Measurements from ENCODE around the gene SPPL3.
A peak's percentile ranks its signal among the peaks of the same experiment; 100 is the strongest.
"Not testable (repeated sequence)": the region's sequence is repeated elsewhere in the genome, so short reads cannot be mapped to it uniquely, and the experiment has no call there.

SPPL3 gene

GRCh38 chr12:120920178-120920577, 16.0 kb upstream of the SPPL3 start:
- no peak for DNase-seq (ENCODE audit: low read depth in 2 of 2)

DNA sequence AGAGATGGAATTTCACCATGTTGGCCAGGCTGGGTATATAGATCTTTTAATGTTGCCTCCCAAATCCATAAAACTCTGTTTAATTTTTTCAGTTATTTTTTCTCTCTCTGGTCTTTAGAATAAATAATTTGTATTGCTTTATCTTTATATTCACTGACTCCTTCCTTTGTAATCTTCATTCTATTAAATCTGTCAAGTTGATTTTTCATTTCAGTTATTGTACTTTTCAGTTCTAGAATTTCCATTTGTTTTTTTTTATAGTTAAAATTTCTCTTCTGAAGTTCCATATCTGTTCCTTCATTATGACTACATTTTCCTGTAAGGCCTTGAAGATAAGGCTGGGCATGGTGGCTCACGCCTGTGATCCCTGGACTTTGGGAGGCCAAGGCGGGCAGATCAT, 13.6 kb upstream of the SPPL3 start:
- DNase-seq (ENCODE audit: low read depth in 2 of 2), result no peak

- no peak for DNase-seq (ENCODE audit: low read depth in 2 of 2)
Measured at GRCh38 chr12:120916561-120916960, 12.4 kb upstream of the SPPL3 start.

GRCh38 chr12:120914794-120915193, 10.6 kb upstream of the SPPL3 start:
- no peak for DNase-seq (ENCODE audit: low read depth in 2 of 2)

- no peak for DNase-seq (ENCODE audit: low read depth in 2 of 2)
Measured at GRCh38 chr12:120909633-120910298, 5.6 kb upstream of the SPPL3 start.

- no peak for DNase-seq (ENCODE audit: low read depth in 2 of 2)
Measured at GRCh38 chr12:120905856-120906384, 1.8 kb upstream of the SPPL3 start.

- DNase-seq (ENCODE audit: low read depth in 2 of 2), result peak; percentile 57 to 61
Measured at GRCh38 chr12:120903412-120904196, 554 bp downstream of the SPPL3 start.

DNA sequence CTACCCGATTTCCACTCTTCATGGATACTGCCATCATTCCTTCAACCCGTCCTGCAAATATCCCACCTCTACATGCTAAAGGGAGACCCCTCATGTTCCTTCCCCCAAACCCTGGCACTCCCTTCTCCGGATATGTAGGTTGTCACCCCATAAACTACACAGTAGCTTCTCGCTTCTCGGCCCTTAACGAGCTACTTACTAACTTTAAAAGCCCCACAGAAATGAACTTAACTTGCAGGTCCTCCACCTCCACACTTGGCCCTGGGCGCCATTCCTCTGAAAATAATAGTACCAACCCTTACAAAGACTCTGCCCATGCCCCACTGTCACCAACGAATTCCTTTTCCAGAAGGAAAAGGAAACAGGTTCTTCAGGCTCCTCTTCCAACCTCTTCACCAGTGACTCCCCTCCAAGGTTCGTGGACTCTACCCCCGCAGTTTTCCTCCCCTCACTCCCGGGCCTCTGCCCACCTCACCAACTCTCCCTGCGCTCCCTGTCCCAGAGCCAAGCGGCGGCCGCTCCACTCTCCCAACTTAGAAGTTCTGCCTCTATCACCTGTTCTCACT, 1.2 kb downstream of the SPPL3 start:
- DNase-seq (ENCODE audit: low read depth in 2 of 2), result no peak

DNA sequence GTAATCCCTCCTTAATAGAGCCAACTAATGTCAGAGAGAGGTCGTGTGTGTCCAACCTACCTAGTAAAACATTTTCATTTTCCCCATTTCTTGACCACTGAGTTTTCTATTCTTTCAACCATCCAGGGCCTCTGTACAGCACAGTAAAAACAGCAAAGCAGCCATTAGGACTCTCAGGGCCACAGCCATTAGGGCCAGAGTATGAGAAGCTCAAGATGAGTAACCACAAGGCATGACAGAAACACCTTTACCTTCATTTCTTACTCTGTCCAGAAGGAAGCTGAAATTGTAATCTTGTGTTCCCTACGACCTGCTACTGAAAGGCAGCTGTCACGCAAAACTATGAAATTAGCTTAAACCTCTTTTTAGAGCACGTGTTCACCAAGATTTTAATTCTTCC, 2.3 kb downstream of the SPPL3 start:
- no peak for DNase-seq (ENCODE audit: low read depth in 2 of 2)

GRCh38 chr12:120901101-120901500, 3.1 kb downstream of the SPPL3 start:
- not testable (repeated sequence) for DNase-seq (ENCODE audit: low read depth in 2 of 2)

DNA sequence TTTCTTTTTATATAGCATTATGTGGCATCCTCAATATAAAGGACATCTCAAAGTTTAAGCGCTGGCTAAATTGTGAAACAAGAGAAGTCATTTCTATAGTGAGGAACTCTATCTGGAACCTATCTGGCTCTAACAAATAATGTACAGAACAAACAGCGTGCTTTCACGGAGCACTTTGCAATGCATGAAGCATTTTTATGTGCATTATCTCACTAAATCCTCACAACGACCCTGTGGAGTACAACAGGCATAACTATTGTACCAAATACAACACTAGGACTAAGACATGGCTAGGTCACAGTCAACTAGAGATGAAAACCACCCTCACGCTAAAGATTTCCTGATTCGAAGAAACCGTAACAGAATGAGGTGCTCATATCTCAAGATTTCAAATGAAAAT, 8.6 kb downstream of the SPPL3 start:
- DNase-seq (ENCODE audit: low read depth in 2 of 2), result no peak

GRCh38 chr12:120892265-120892664, 11.9 kb downstream of the SPPL3 start:
- DNase-seq (ENCODE audit: low read depth in 2 of 2), result no peak

- no peak for DNase-seq (ENCODE audit: low read depth in 2 of 2)
Measured at GRCh38 chr12:120890963-120891362, 13.2 kb downstream of the SPPL3 start.

DNA sequence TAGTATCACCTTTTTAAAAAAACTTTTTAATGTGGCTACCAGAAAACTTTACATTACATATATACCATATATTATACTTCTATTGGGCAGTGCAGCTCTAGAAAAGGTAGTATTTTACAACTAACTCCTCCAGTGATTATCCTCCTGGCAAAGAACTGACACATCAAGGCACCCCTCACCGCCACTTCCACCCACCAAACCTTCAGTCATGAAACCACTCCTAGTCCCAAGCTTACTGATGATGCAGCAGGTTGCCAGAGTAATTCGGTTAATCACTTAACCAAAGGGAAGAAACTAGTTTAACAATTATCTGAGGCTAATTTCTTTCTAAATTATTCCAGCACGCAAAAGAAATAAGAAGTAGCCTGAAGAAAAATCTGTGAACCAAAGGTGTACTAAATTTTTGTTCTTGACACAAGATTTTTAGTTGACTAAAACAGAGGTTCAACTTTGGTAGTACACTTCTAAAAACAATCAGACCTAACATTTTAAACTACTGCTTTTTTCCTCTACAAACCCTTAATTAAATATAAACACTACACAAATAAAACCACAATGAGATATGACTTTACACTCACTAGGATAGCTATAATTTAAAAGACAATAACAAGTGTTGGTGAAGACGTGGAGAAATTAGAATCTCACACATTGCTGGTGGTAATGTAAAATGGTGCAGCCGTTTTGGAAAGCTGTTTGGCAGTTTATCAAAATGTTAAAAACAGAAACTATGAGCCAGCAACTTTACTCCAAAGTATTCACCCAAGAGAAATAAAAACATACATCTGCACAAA, 16.7 kb downstream of the SPPL3 start:
- peak; percentile 29 to 35 for DNase-seq (ENCODE audit: low read depth in 2 of 2)

DNA sequence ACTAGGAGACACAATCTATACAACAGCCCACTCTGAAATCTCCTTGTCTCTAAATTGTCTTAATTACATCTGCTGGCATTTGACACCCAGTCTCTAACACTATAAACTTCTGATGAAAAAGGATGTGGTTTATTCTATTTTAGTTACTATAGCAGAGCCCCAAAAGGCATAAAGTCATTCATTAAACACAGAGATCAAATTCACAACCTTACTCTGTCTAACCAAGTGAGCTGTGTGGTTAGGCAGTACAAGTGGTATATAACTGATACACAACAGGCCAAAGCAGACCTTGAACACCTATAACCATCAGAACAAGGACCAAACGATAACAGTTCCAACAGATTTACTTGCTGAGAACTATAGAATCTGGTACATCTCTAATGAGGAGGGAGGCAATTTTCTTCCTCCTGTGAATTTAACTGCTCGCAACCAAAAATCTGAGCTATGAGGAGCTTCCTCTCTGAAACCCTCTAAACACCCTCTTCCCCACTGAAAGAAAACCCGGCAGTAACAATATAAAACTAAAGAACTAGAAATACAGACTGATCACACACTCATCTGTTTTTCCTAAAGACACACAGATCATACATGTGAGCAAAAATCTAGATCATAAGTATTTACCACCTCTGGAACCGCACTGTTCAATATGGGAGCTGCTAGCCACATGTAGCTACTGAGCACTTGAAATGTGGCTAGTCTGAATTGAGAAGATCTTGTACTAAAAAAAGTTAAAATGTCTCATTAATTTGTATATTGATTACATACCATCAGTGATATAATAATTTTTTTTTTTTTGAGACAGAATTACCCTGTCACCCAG, 17.7 kb downstream of the SPPL3 start:
- DNase-seq (ENCODE audit: low read depth in 2 of 2), result no peak

DNA sequence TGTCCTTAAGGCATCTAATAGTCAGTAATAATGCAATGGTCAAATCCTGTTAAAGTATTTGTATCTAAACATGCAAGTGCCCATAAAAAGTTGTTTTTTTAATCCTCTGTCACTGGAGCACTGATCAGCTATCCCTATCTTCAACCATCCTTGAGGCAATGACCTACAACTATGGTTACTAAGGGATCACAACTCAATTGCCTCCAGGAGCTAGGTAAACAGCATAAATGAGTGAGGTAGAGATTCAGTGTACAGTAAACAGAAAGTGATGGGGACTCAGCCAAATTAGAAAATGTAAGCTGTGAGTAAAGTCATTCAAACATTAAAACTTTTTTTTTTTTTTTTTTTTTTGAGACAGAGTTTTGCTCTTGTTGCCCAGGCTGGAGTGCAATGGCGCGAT, 18.6 kb downstream of the SPPL3 start:
- no peak for DNase-seq (ENCODE audit: low read depth in 2 of 2)

DNA sequence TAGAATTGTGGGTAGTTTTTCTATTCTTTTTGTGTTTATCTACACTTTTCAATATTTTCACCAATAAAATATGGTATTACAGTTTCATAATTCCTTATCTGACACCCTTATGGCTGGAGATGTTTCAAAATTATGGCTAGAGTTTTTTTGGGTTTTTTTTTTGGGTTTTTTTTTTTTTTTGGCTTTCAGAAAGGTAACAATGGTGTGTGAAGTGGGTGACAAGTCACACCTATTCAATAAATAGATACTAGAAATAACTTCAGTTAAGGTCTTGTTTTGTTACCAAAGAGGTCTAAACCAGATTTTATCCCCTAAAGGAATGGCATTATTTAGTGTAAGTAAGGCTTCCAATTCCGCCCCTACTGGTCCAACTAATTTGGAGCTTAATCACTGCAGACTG, 19.5 kb downstream of the SPPL3 start:
- no peak for DNase-seq (ENCODE audit: low read depth in 2 of 2)

DNA sequence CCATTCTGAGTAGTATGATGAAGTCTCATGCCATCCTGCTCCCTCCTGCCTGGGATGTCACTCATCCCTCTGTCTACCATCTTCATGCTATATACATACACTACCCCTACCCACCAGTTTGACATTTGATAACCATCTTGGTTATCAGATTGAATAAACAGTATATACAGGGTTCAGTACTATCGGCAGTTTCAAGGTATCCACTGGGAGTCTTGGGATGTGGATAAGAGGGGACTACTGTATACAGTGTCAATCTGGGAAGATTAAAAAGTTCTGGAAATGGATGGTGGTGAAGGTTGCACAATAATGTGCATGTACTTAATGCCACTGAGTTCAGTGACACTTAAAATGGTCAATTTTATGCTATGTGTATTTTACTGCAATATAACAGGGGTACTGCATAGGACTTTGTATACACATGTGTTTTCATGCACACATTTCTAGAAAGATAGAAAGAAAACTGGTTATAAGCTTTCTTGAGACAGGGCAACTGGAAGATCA, 22.1 kb downstream of the SPPL3 start:
- no peak for DNase-seq (ENCODE audit: low read depth in 2 of 2)

DNA sequence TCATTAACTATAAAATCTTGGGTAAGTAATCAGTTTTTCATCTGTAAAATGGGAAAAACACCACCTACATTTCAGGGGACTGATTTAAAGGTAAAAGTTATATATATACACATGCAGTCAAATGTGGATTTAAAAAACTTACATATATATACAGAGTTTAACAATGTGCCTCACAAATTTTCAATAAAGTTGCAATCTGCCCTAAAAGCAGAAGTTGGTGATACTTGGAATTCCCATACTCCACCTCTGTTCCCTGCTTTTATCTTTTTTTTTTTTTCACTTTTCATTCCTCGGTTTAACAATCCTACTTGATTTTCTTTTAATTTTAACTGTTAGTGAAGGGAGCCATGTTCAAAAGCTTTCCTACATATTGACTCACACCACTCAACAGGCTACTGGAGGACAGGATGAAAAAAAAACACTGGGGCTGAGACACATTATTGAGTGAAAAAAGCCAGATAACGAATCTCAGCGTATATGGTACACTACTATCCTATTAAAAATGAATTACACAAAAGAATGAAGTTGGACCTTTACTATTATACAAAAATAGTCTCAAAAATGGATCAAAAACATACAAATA, 24.3 kb downstream of the SPPL3 start:
- no peak for DNase-seq (ENCODE audit: low read depth in 2 of 2)

- no peak for DNase-seq (ENCODE audit: low read depth in 2 of 2)
Measured at GRCh38 chr12:120879102-120879501, 25.1 kb downstream of the SPPL3 start.

All from stimulated activated CD8-positive, alpha-beta memory T cell treated with anti-CD3 and anti-CD28 coated beads, Interleukin-15, amount 100 ng/mL, for 48 hours (primary cell).